ENCODE measurements around the gene ZNF705A.
"Not testable (repeated sequence)": the region's sequence is repeated elsewhere in the genome, so short reads cannot be mapped to it uniquely, and the experiment has no call there.

Gene ZNF705A

GRCh38 chr12:8154526-8154925 lies 2.3 kb upstream of the ZNF705A start:
- TF ChIP-seq, protein P1, sequence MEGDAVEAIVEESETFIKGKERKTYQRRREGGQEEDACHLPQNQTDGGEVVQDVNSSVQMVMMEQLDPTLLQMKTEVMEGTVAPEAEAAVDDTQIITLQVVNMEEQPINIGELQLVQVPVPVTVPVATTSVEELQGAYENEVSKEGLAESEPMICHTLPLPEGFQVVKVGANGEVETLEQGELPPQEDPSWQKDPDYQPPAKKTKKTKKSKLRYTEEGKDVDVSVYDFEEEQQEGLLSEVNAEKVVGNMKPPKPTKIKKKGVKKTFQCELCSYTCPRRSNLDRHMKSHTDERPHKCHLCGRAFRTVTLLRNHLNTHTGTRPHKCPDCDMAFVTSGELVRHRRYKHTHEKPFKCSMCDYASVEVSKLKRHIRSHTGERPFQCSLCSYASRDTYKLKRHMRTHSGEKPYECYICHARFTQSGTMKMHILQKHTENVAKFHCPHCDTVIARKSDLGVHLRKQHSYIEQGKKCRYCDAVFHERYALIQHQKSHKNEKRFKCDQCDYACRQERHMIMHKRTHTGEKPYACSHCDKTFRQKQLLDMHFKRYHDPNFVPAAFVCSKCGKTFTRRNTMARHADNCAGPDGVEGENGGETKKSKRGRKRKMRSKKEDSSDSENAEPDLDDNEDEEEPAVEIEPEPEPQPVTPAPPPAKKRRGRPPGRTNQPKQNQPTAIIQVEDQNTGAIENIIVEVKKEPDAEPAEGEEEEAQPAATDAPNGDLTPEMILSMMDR (IDR thresholded peaks at IDR 0.05): no peak
- H3K4me1 ChIP-seq (ENCODE audit: control insufficient read depth in 1 of 2, insufficient read depth in 1 of 2, low read depth in 1 of 2, low read length in 1 of 2): peaks cover 20 to 23% of the 10 kb centered on the region in 2 experiments
- H3K27me3 ChIP-seq: peaks cover 10% of the 10 kb centered on the region

GRCh38 chr12:8156416-8156815 lies 399 bp upstream of the ZNF705A start:
- no peaks in the 10 kb centered on the region for H3K36me3 ChIP-seq
- peaks cover 1% of the 10 kb centered on the region for H3K27me3 ChIP-seq
- H3K4me1 ChIP-seq (ENCODE audit: control insufficient read depth in 1 of 2, insufficient read depth in 1 of 2, low read depth in 1 of 2, low read length in 1 of 2): peaks cover 20 to 23% of the 10 kb centered on the region in 2 experiments
- H3K27ac ChIP-seq: peak overlapping the region; percentile 84
- no peaks in the 10 kb centered on the region for H3K9me3 ChIP-seq
- H3K4me3 ChIP-seq (ENCODE audit: low read depth in 1 of 2, low read length in 1 of 2): peak overlapping the region in 1 of 2 experiments; percentile 13
- TF ChIP-seq, protein P1 (IDR thresholded peaks at IDR 0.05): no peak

More at GRCh38 chr12:8154526-8154925, 2.3 kb upstream of the ZNF705A start:
- no peak overlapping the region for H3K4me3 ChIP-seq (ENCODE audit: low read depth in 1 of 2, low read length in 1 of 2)
- no peaks in the 10 kb centered on the region for H3K36me3 ChIP-seq
- no peaks in the 10 kb centered on the region for H3K9me3 ChIP-seq
- H3K27ac ChIP-seq: no peak overlapping the region

DNA sequence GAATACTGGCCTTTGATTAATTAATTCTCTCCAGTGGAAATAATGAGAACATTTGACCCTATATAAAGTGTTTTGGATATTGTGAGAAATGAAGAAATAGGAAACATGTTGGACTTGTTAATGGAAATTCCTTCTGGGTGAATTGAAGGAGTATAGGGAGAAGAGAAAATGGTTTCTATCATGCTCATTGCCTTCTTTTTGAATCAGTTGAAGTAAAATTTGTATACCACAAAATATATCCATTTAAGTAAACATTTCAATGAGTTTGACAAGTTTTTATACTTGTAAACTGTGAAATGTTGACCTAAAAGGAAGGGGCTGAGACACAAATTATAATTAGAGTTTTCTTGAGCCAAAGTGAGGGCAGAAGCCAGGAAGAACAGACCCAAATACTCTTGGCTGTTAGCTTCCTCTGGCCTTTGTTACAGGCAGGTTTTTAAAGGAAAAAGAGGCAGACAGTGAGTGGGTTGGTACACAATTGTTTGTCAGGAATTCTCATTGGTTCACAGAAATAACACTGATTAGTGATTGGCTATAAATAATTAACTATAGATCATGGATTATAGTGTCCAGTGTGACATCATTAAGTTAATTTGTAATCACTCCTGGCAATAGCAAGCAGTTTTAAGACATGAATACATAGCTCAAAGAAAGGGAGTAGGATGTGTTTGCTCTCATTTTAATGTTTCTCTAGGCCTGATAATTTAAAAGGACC lies 826 bp downstream of the ZNF705A start:
- no peaks in the 10 kb centered on the region for H3K27me3 ChIP-seq
- H3K4me3 ChIP-seq (ENCODE audit: low read depth in 1 of 2, low read length in 1 of 2): peak overlapping the region in 1 of 2 experiments; percentile 13
- peak overlapping the region; percentile 84 for H3K27ac ChIP-seq
- TF ChIP-seq, protein P1 (IDR thresholded peaks at IDR 0.05): no peak
- no peaks in the 10 kb centered on the region for H3K36me3 ChIP-seq
- H3K4me1 ChIP-seq (ENCODE audit: control insufficient read depth in 1 of 2, insufficient read depth in 1 of 2, low read depth in 1 of 2, low read length in 1 of 2): peaks cover 20 to 23% of the 10 kb centered on the region in 2 experiments
- no peaks in the 10 kb centered on the region for H3K9me3 ChIP-seq

DNA sequence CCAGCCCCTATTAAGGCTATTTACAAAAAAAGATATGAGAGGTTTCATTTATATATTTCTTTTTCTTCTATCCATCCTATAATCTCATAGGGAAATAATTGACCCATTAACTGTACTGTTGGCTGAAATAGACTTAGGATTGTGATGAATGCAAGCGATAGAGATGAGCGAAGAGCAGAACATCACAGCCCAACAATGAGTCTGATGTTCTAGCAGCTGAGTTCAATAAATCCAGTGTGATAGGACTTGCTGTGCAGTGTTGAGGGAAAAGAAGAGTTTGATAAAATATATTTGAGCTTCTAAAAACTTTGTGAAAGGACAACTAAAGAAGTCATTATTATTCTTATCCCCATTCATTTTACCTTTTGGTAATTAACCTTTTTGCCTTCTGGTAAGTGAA lies 16.1 kb downstream of the ZNF705A start:
- not testable (repeated sequence) for H3K4me1 ChIP-seq (ENCODE audit: control insufficient read depth in 1 of 2, insufficient read depth in 1 of 2, low read depth in 1 of 2, low read length in 1 of 2); H3K9me3 ChIP-seq; H3K27me3 ChIP-seq; H3K36me3 ChIP-seq; H3K27ac ChIP-seq; H3K4me3 ChIP-seq (ENCODE audit: low read depth in 1 of 2, low read length in 1 of 2)

- Histone ChIP-seq H3K4me3 (ENCODE audit: low read depth in 1 of 2, low read length in 1 of 2) (peak overlapping the region; percentile 60 to 73), H3K27ac (peak overlapping the region; percentile 18)
- H3K9me3 ChIP-seq; H3K4me1 ChIP-seq (ENCODE audit: control insufficient read depth in 1 of 2, insufficient read depth in 1 of 2, low read depth in 1 of 2, low read length in 1 of 2); H3K27me3 ChIP-seq; H3K36me3 ChIP-seq: not testable (repeated sequence)
- TF ChIP-seq, protein P1 (IDR thresholded peaks at IDR 0.05): peak; percentile 87
These were observed 23.3 kb downstream of the ZNF705A start for GRCh38 chr12:8179989-8180585.

DNA sequence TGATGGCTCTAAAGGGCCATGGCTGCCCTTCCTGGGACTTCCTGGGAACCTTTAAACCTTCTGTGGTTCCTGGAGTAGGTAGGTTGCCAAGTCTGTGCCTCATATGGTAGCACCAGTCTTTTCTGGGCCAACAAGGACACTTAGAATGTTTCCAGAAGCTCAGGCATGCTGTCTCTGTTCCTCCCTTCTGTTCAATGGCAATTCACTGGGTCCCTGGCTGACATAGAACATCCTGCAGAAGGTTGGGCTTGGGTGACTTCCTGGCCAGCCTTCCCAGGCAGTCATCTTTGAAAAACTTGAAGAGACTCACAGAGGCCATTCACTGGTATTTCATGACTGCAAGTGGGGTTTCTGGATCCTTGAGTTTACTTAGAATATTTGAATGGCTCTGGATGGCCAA lies 24.5 kb downstream of the ZNF705A start:
- H3K4me3 ChIP-seq (ENCODE audit: low read depth in 1 of 2, low read length in 1 of 2); H3K27me3 ChIP-seq; H3K4me1 ChIP-seq (ENCODE audit: control insufficient read depth in 1 of 2, insufficient read depth in 1 of 2, low read depth in 1 of 2, low read length in 1 of 2); H3K36me3 ChIP-seq; H3K9me3 ChIP-seq; H3K27ac ChIP-seq: not testable (repeated sequence)

- not testable (repeated sequence) for H3K9me3 ChIP-seq; H3K4me1 ChIP-seq (ENCODE audit: control insufficient read depth in 1 of 2, insufficient read depth in 1 of 2, low read depth in 1 of 2, low read length in 1 of 2); H3K36me3 ChIP-seq; H3K4me3 ChIP-seq (ENCODE audit: low read depth in 1 of 2, low read length in 1 of 2); H3K27ac ChIP-seq; H3K27me3 ChIP-seq
These were observed 26.1 kb downstream of the ZNF705A start for GRCh38 chr12:8182923-8183322.

- not testable (repeated sequence) for H3K4me3 ChIP-seq (ENCODE audit: low read depth in 1 of 2, low read length in 1 of 2); H3K9me3 ChIP-seq; H3K27me3 ChIP-seq; H3K4me1 ChIP-seq (ENCODE audit: control insufficient read depth in 1 of 2, insufficient read depth in 1 of 2, low read depth in 1 of 2, low read length in 1 of 2); H3K36me3 ChIP-seq; H3K27ac ChIP-seq
These were observed 26.5 kb downstream of the ZNF705A start for GRCh38 chr12:8183346-8183745.

- H3K27me3 ChIP-seq; H3K27ac ChIP-seq; H3K4me1 ChIP-seq (ENCODE audit: control insufficient read depth in 1 of 2, insufficient read depth in 1 of 2, low read depth in 1 of 2, low read length in 1 of 2); H3K36me3 ChIP-seq; H3K9me3 ChIP-seq; H3K4me3 ChIP-seq (ENCODE audit: low read depth in 1 of 2, low read length in 1 of 2): not testable (repeated sequence)
These were observed 27.4 kb downstream of the ZNF705A start for GRCh38 chr12:8184206-8184605.

DNA sequence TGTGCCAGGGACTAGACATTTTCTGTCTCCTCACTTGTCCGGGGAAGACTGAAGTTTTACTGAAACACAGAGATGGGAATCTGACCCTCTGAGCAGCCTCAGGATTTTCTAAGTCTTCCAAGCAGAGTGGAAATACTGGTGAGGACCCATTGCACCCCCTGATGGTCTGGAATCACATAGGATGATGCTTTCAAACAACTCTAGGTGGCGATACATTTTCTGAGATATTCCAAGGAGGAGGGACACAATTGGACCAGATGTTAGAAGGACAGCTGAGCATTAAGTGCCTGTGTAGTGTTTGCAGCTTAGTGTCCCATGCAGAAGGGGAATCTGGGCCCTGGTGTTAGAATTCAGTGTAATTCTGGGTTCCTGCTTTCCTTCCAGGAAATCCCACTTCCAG lies 31.3 kb downstream of the ZNF705A start:
- H3K27ac ChIP-seq; H3K4me3 ChIP-seq (ENCODE audit: low read depth in 1 of 2, low read length in 1 of 2); H3K9me3 ChIP-seq; H3K36me3 ChIP-seq; H3K4me1 ChIP-seq (ENCODE audit: control insufficient read depth in 1 of 2, insufficient read depth in 1 of 2, low read depth in 1 of 2, low read length in 1 of 2); H3K27me3 ChIP-seq: not testable (repeated sequence)
